Astrocyte (in vitro differentiated cells and primary cell): ENCODE measurements around the gene DIDO1. TPM values are rescaled to one million over a fixed set of nuclear protein-coding genes. Genes with fewer than 3 reads are reported as not detected.
A peak's percentile ranks its signal among the peaks of the same experiment; 100 is the strongest.

ENCODE experiments used
- DNase-seq: peaks from one replicate; pipeline ENCODE4 v3.0.0-alpha.2; 2010; ENCODE audit warnings: low read depth
- FAIRE-seq: peaks from 2 replicates; lab custom pipeline; 2011; peaks lifted over from hg19 to GRCh38; lab: Jason Lieb, UNC
- H2AFZ ChIP-seq: 2 replicates; pipeline ENCODE4 v1.6.0; 2012; ENCODE audit warnings: low read depth, low read length, inconsistent platforms
- H3K27ac ChIP-seq: 2 replicates; pipeline ENCODE4 v1.5.1; 2011; ENCODE audit warnings: low read depth, low read length, inconsistent platforms
- H3K27me3 ChIP-seq: 2 replicates; pipeline ENCODE4 v1.6.0; 2011; ENCODE audit warnings: low read length, inconsistent platforms; ENCODE audit not compliant: insufficient read depth
- H3K36me3 ChIP-seq: 2 replicates; pipeline ENCODE4 v1.5.1; 2011; ENCODE audit warnings: low read length, inconsistent platforms; ENCODE audit not compliant: insufficient read depth
- H3K4me1 ChIP-seq: 2 replicates; pipeline ENCODE4 v1.5.1; 2011; ENCODE audit warnings: low read length, inconsistent platforms; ENCODE audit not compliant: insufficient read depth
- H3K4me2 ChIP-seq: 2 replicates; pipeline ENCODE4 v1.6.0; 2012; ENCODE audit warnings: low read length, inconsistent platforms
- H3K4me3 ChIP-seq: 2 replicates; pipeline ENCODE4 v1.5.1; 2011; ENCODE audit warnings: low read depth, mild to moderate bottlenecking, low read length, inconsistent platforms; ENCODE audit not compliant: insufficient read depth
- H3K79me2 ChIP-seq: 2 replicates; pipeline ENCODE4 v1.6.0; 2012; ENCODE audit warnings: mild to moderate bottlenecking, low read length, inconsistent platforms; ENCODE audit not compliant: insufficient read depth
- H3K9ac ChIP-seq: 2 replicates; pipeline ENCODE4 v1.6.0; 2012; ENCODE audit warnings: mild to moderate bottlenecking, low read length, inconsistent platforms
- H3K9me3 ChIP-seq: 2 replicates; pipeline ENCODE4 v1.5.1; 2012; ENCODE audit warnings: low read depth, mild to moderate bottlenecking, low read length, inconsistent platforms; ENCODE audit not compliant: insufficient read depth
- H4K20me1 ChIP-seq: 2 replicates; pipeline ENCODE4 v1.6.0; 2012; ENCODE audit warnings: low read length, inconsistent platforms; ENCODE audit not compliant: insufficient read depth
- H3K27ac Mint-ChIP-seq: one replicate; pipeline ENCODE4 v1.8.0; 2021; ENCODE audit warnings: mild to moderate bottlenecking, mixed read lengths; ENCODE audit not compliant: unreplicated experiment
- H3K27me3 Mint-ChIP-seq: one replicate; pipeline ENCODE4 v1.8.0; 2021; ENCODE audit warnings: low read depth, mixed read lengths; ENCODE audit not compliant: unreplicated experiment
- H3K36me3 Mint-ChIP-seq: one replicate; pipeline ENCODE4 v1.8.0; 2021; ENCODE audit warnings: low read depth, mixed read lengths; ENCODE audit not compliant: unreplicated experiment
- H3K4me1 Mint-ChIP-seq: one replicate; pipeline ENCODE4 v1.8.0; 2021; ENCODE audit warnings: low read depth, mixed read lengths; ENCODE audit not compliant: unreplicated experiment
- H3K4me3 Mint-ChIP-seq: one replicate; pipeline ENCODE4 v1.8.0; 2021; ENCODE audit warnings: mild to moderate bottlenecking, moderate library complexity, mixed read lengths; ENCODE audit not compliant: unreplicated experiment
- H3K9me3 Mint-ChIP-seq: one replicate; pipeline ENCODE4 v1.8.0; 2021; ENCODE audit warnings: mild to moderate bottlenecking, mixed read lengths; ENCODE audit not compliant: unreplicated experiment
- CTCF ChIP-seq: IDR thresholded peaks from 2 replicates; pipeline ENCODE4 v1.5.1; 2011; ENCODE audit warnings: low read depth, mild to moderate bottlenecking, inconsistent platforms, low read length, moderate library complexity; ENCODE audit not compliant: insufficient read depth
- EZH2 ChIP-seq: IDR thresholded peaks from 2 replicates; pipeline ENCODE4 v1.6.1; 2012; ENCODE audit warnings: mild to moderate bottlenecking, low read length, inconsistent platforms; ENCODE audit not compliant: insufficient read depth
- total RNA-seq: library from RNA; stranded (reverse); gene quantifications from 2 replicates; pipeline ENCODE4 v1.2.1, GENCODE V29; 2021

DIDO1 gene
- total RNA-seq, 1 donor from 2014 or later: 39.0 TPM

- Mint-ChIP-seq H3K9me3 (peaks cover 2% of the 10 kb centered on the region), H3K36me3 (peaks cover 52% of the 10 kb centered on the region), H3K27me3 (no peaks in the 10 kb centered on the region), H3K4me1 (peaks cover 2% of the 10 kb centered on the region), H3K4me3 (peak overlapping the region; percentile 34), H3K27ac (no peak overlapping the region)
- no peak for TF ChIP-seq CTCF
- TF ChIP-seq EZH2: no peak
- H3K4me1 ChIP-seq: no peaks in the 10 kb centered on the region
- H3K9ac ChIP-seq: no peak overlapping the region
- FAIRE-seq: no peak
- H4K20me1 ChIP-seq: peaks cover 59% of the 10 kb centered on the region
- peaks cover 36% of the 10 kb centered on the region for H3K36me3 ChIP-seq
- peaks cover 4% of the 10 kb centered on the region for H3K9me3 ChIP-seq
- H3K27me3 ChIP-seq: no peaks in the 10 kb centered on the region
- H3K4me2 ChIP-seq: no peak overlapping the region
- H3K79me2 ChIP-seq: peaks cover 37% of the 10 kb centered on the region
- no peak overlapping the region for H3K27ac ChIP-seq
- DNase-seq: no peak
- H2AFZ ChIP-seq: no peak overlapping the region
- H3K4me3 ChIP-seq: no peak overlapping the region
Measured at GRCh38 chr20:62946918-62947317, 20.6 kb upstream of the DIDO1 start.

GRCh38 chr20:62945771-62946339 is 19.6 kb upstream of the DIDO1 start:
- Mint-ChIP-seq H3K36me3 (peaks cover 46% of the 10 kb centered on the region), H3K4me3 (no peak overlapping the region)
- H3K36me3 ChIP-seq: peaks cover 36% of the 10 kb centered on the region

More at GRCh38 chr20:62945771-62946339, 19.6 kb upstream of the DIDO1 start:
- Histone ChIP-seq H4K20me1 (peaks cover 70% of the 10 kb centered on the region), H3K9me3 (peaks cover 4% of the 10 kb centered on the region), H3K9ac (no peak overlapping the region), H3K27ac (no peak overlapping the region), H3K4me3 (no peak overlapping the region), H3K79me2 (peaks cover 47% of the 10 kb centered on the region), H3K27me3 (no peaks in the 10 kb centered on the region), H3K4me2 (no peak overlapping the region), H2AFZ (no peak overlapping the region), H3K4me1 (no peaks in the 10 kb centered on the region)
- FAIRE-seq (no peak), DNase-seq (no peak)
- Mint-ChIP-seq H3K9me3 (peaks cover 2% of the 10 kb centered on the region), H3K27me3 (no peaks in the 10 kb centered on the region), H3K4me1 (peaks cover 7% of the 10 kb centered on the region), H3K27ac (no peak overlapping the region)
- no peak for TF ChIP-seq CTCF
